ENCODE data around the gene PCDH9.

The PCDH9 gene

DNA sequence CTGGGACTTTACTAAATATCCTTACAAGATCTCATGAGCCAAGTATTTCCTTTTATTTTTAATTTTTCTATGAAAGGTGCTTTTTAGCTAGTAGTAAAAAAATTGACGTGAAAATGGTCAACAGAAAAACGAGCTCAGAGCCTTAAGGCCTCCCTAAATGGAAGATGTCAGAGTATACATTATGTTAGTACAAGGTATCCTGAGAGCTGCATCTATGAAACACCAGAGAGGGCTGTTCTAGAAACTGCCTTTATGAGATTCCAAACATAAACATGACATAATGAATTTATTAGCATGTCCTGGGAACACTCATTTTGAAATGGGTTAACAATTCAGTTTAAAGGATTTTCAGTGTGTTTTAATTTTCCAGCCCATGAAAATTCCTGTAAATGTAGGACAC is 146.6 kb downstream of the PCDH9 start:
- DNase-seq (ENCODE audit: low read depth), result no peak
- H3K4me3 ChIP-seq (ENCODE audit: low read depth, low read length), result no peak overlapping the region
- no peak for TF ChIP-seq MYC (IDR thresholded peaks at IDR 0.05; ENCODE audit: low read depth, low read length)
- no peak for TF ChIP-seq POLR2A (IDR thresholded peaks at IDR 0.05; ENCODE audit: extremely low read depth, insufficient read length)
- TF ChIP-seq, protein P1, sequence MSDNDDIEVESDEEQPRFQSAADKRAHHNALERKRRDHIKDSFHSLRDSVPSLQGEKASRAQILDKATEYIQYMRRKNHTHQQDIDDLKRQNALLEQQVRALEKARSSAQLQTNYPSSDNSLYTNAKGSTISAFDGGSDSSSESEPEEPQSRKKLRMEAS (IDR thresholded peaks at IDR 0.05; ENCODE audit: low read depth, low read length), result no peak
- TF ChIP-seq, protein P2, sequence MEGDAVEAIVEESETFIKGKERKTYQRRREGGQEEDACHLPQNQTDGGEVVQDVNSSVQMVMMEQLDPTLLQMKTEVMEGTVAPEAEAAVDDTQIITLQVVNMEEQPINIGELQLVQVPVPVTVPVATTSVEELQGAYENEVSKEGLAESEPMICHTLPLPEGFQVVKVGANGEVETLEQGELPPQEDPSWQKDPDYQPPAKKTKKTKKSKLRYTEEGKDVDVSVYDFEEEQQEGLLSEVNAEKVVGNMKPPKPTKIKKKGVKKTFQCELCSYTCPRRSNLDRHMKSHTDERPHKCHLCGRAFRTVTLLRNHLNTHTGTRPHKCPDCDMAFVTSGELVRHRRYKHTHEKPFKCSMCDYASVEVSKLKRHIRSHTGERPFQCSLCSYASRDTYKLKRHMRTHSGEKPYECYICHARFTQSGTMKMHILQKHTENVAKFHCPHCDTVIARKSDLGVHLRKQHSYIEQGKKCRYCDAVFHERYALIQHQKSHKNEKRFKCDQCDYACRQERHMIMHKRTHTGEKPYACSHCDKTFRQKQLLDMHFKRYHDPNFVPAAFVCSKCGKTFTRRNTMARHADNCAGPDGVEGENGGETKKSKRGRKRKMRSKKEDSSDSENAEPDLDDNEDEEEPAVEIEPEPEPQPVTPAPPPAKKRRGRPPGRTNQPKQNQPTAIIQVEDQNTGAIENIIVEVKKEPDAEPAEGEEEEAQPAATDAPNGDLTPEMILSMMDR (IDR thresholded peaks at IDR 0.05; ENCODE audit: low read depth, low read length), result no peak

DNA sequence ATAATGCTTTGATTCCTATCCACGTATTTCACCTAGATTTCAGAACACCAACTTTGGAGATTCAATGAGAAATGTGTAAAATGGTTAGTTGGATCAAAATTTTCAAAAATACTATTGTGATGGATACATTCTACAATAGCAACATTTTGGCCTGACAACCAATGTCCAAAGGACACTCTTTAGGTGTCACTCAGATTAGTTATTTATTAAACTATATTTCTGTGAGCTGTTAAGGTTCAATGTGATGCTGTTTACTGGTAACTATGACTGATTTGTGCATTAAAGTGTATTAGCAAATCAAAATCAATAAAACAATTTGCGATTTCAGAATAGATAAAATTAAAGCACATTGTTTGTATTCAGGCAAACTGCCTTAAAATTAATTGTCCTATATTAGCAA is 149.8 kb downstream of the PCDH9 start:
- no peak for DNase-seq (ENCODE audit: low read depth)
- TF ChIP-seq, protein P1 (IDR thresholded peaks at IDR 0.05; ENCODE audit: low read depth, low read length), result no peak
- TF ChIP-seq POLR2A (IDR thresholded peaks at IDR 0.05; ENCODE audit: extremely low read depth, insufficient read length), result no peak
- TF ChIP-seq, protein P2 (IDR thresholded peaks at IDR 0.05; ENCODE audit: low read depth, low read length), result no peak
- TF ChIP-seq MYC (IDR thresholded peaks at IDR 0.05; ENCODE audit: low read depth, low read length), result no peak
- no peak overlapping the region for H3K4me3 ChIP-seq (ENCODE audit: low read depth, low read length)

DNA sequence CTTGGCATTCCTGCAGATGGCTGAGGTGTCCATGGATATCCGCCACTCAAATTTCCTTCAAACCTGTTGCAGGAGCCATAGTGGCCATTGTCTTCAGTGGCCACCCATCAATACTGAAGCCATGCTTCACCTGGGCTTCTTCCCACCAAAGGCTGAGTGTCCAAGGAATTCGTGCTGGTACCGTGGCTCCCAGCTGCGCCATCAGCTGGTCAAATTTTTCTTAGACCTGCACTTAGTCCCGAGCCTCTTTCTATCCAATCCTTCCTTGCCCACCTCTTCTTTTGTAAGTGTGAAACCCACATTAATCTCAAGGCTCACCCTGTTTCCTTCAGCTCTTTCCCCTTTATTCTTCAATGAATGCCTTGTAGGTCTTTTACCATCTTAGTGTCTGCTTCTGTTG is 152.1 kb downstream of the PCDH9 start:
- no peak for DNase-seq (ENCODE audit: low read depth)
- no peak overlapping the region for H3K4me3 ChIP-seq (ENCODE audit: low read depth, low read length)
- TF ChIP-seq POLR2A (IDR thresholded peaks at IDR 0.05; ENCODE audit: extremely low read depth, insufficient read length) (no peak), MYC (IDR thresholded peaks at IDR 0.05; ENCODE audit: low read depth, low read length) (no peak)
- TF ChIP-seq, protein P1 (IDR thresholded peaks at IDR 0.05; ENCODE audit: low read depth, low read length), result no peak
- TF ChIP-seq, protein P2 (IDR thresholded peaks at IDR 0.05; ENCODE audit: low read depth, low read length), result no peak

DNA sequence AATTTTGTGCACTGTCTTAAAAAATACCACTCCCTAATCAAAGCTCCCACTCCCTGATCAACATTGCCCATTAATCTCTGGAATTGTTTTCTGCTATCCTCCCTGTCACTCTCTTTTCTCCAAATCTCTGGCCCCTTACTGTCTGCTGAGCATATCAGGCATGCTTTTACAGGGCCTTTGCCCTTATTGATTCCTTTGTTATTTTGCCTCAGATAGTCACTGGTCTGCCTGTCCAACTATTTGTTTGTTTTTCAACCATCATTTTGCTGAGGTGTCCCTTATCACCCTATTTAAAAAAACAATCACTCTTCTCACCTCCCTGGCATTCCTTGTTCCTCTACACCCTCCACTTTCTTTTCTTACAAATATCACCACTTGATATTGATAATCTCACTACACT is 153.0 kb downstream of the PCDH9 start:
- H3K4me3 ChIP-seq (ENCODE audit: low read depth, low read length), result no peak overlapping the region
- TF ChIP-seq MYC (IDR thresholded peaks at IDR 0.05; ENCODE audit: low read depth, low read length) (no peak), POLR2A (IDR thresholded peaks at IDR 0.05; ENCODE audit: extremely low read depth, insufficient read length) (no peak)
- TF ChIP-seq, protein P2 (IDR thresholded peaks at IDR 0.05; ENCODE audit: low read depth, low read length), result no peak
- TF ChIP-seq, protein P1 (IDR thresholded peaks at IDR 0.05; ENCODE audit: low read depth, low read length), result no peak
- no peak for DNase-seq (ENCODE audit: low read depth)

DNA sequence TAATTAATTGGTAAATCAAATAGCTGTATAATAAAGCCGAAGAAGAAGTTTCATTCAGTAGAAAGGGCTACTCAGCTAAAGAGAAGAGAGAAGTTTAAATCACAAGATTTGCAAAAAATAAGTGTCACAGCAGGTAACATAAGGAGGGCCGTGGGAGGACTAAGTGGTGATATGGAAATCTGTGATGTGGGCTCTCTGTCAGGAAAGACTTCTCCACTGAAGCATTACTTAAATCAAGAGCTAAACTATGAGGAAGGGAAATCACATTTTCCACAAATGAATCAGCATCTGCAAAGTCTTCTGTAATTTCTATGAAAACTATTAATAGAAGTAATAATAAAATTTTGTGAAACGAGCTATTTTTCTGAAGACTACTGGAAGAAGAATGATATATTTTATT is 153.8 kb downstream of the PCDH9 start:
- no peak overlapping the region for H3K4me3 ChIP-seq (ENCODE audit: low read depth, low read length)
- TF ChIP-seq, protein P1 (IDR thresholded peaks at IDR 0.05; ENCODE audit: low read depth, low read length), result no peak
- TF ChIP-seq, protein P2 (IDR thresholded peaks at IDR 0.05; ENCODE audit: low read depth, low read length), result no peak
- TF ChIP-seq POLR2A (IDR thresholded peaks at IDR 0.05; ENCODE audit: extremely low read depth, insufficient read length), result no peak
- TF ChIP-seq MYC (IDR thresholded peaks at IDR 0.05; ENCODE audit: low read depth, low read length), result no peak
- no peak for DNase-seq (ENCODE audit: low read depth)

DNA sequence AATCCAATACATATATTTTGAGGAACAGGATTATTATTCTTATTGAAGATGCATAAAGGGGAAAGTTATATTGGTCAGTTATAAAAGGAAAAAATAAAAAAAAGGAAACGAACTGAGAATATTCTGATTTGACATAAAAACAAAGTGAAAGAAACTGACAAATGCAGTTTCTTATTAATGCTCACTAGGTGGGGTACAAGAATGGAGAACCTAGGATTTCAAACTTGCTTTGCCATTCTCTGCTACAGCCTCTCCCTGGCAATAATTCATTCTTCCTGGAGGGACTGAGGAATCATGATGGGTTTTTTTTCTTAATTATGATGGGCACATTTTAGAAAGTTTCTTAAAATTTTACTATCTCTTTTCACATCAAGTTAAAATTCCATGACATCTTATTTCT is 154.9 kb downstream of the PCDH9 start:
- H3K4me3 ChIP-seq (ENCODE audit: low read depth, low read length), result no peak overlapping the region

More for the DNA sequence above, 154.9 kb downstream of the PCDH9 start:
- DNase-seq (ENCODE audit: low read depth), result no peak
- TF ChIP-seq, protein P1 (IDR thresholded peaks at IDR 0.05; ENCODE audit: low read depth, low read length), result no peak
- no peak for TF ChIP-seq MYC (IDR thresholded peaks at IDR 0.05; ENCODE audit: low read depth, low read length)
- TF ChIP-seq, protein P2 (IDR thresholded peaks at IDR 0.05; ENCODE audit: low read depth, low read length), result no peak
- TF ChIP-seq POLR2A (IDR thresholded peaks at IDR 0.05; ENCODE audit: extremely low read depth, insufficient read length), result no peak
